PC-3 (cell line): Measurements from ENCODE around the gene KCNH5. TPM values are rescaled to one million over a fixed set of nuclear protein-coding genes. Genes with fewer than 3 reads are reported as not detected.

Source experiments
- ATAC-seq: fragments of 200-7000 bp; cut with Tn5 transposase; 2 replicates; pipeline ENCODE4 v1.9.1; 2020; ENCODE audit warnings: mild to moderate bottlenecking, moderate library complexity
- BruUV-seq: library from RNA; stranded (reverse); fragments of 400-500 nt; replicated peaks from 2 replicates; lab custom pipeline; 2021; lab: Mats Ljungman, UMichigan
- CTCF ChIA-PET: fragments of 300-600 bp; sonication (Branson Sonifier 250); formaldehyde crosslinking; loops from one replicate; lab custom pipeline; 2022; ENCODE audit warnings: antibody characterized with exemption; lab: Charles Lee
- POLR2A ChIA-PET: fragments of 300-600 bp; sonication (Branson Sonifier 250); formaldehyde crosslinking; loops from one replicate; lab custom pipeline; 2022; ENCODE audit warnings: antibody characterized with exemption; ENCODE audit not compliant: unreplicated experiment; lab: Charles Lee
- DNase-seq: peaks from one replicate; pipeline ENCODE4 v3.0.0-alpha.2; 2015
- H2AFZ ChIP-seq: fragments of 300-600 bp; sonication (generic); 2 replicates; pipeline ENCODE4 v1.6.0; 2016; ENCODE audit warnings: antibody characterized with exemption, low read length
- H3F3A ChIP-seq: fragments of 300-600 bp; sonication (generic); one replicate; pipeline ENCODE4 v1.6.0; 2017; ENCODE audit warnings: antibody characterized with exemption, low read length, control low read depth, mild to moderate bottlenecking; ENCODE audit not compliant: unreplicated experiment
- H3K27ac ChIP-seq: fragments of 300-600 bp; sonication (generic); 2 replicates; pipeline ENCODE4 v1.5.1; 2016; ENCODE audit warnings: mild to moderate bottlenecking, low read length
- H3K27me3 ChIP-seq: fragments of 300-600 bp; sonication (generic); 2 replicates; pipeline ENCODE4 v1.6.1; 2016; ENCODE audit warnings: low read length, mixed read lengths
- H3K36me3 ChIP-seq: fragments of 300-600 bp; sonication (generic); 2 replicates; pipeline ENCODE4 v1.6.1; 2016; ENCODE audit warnings: low read depth, mixed run types, low read length, mixed read lengths
- H3K4me1 ChIP-seq: fragments of 300-600 bp; sonication (generic); 2 replicates; pipeline ENCODE4 v1.5.1; 2016; ENCODE audit warnings: low read length; ENCODE audit not compliant: insufficient read depth
- H3K4me2 ChIP-seq: fragments of 300-600 bp; sonication (generic); 2 replicates; pipeline ENCODE4 v1.6.0; 2016; ENCODE audit warnings: low read length
- H3K4me3 ChIP-seq: fragments of 300-600 bp; sonication (generic); 2 replicates; pipeline ENCODE4 v1.5.1; 2016; ENCODE audit warnings: mild to moderate bottlenecking, low read length, mixed read lengths
- H3K79me2 ChIP-seq: fragments of 300-600 bp; sonication (generic); 2 replicates; pipeline ENCODE4 v1.6.1; 2017; ENCODE audit warnings: low read length, mixed read lengths
- H3K9ac ChIP-seq: fragments of 300-600 bp; sonication (generic); 2 replicates; pipeline ENCODE4 v1.6.0; 2016; ENCODE audit warnings: mild to moderate bottlenecking, low read length
- H3K9me2 ChIP-seq: fragments of 300-600 bp; sonication (generic); replicated peaks from 2 replicates; pipeline ENCODE4 v1.6.1; 2016; ENCODE audit warnings: mixed run types, low read length, mixed read lengths
- H3K9me3 ChIP-seq: fragments of 300-600 bp; sonication (generic); 2 replicates; pipeline ENCODE4 v1.6.1; 2016; ENCODE audit warnings: low read length, mixed read lengths
- H4K20me1 ChIP-seq: fragments of 300-600 bp; sonication (generic); 2 replicates; pipeline ENCODE4 v1.6.1; 2016; ENCODE audit warnings: low read length, mixed read lengths
- CTCF ChIP-seq: fragments of 300-600 bp; sonication (generic); conservative IDR thresholded peaks from 2 replicates; pipeline ENCODE4 v1.5.1; 2017; ENCODE audit warnings: antibody characterized with exemption, low read depth, mild to moderate bottlenecking, low read length
- EZH2 ChIP-seq: fragments of 300-600 bp; sonication (generic); IDR thresholded peaks from one replicate; pipeline ENCODE4 v1.6.1; 2017; ENCODE audit warnings: antibody characterized with exemption, mild to moderate bottlenecking, low read length; ENCODE audit not compliant: unreplicated experiment
- EZH2phosphoT487 ChIP-seq: fragments of 300-600 bp; sonication (generic); IDR thresholded peaks from 2 replicates; pipeline ENCODE4 v1.6.1; 2018; ENCODE audit warnings: mild to moderate bottlenecking, antibody characterized with exemption, low read length, borderline replicate concordance
- intact Hi-C: fragments of 100-400 bp; cut with micrococcal nuclease; formaldehyde crosslinking; loops from 2 replicates; pipeline ENCODE4 v1.9.0; 2023
- total RNA-seq: library from RNA; depleted of rRNA; stranded (reverse); fragments of >200 nt; gene quantifications from 2 replicates; pipeline ENCODE4 v1.2.3, GENCODE V29; 2014

The KCNH5 gene
- total RNA-seq, 1 experiment from 2014 or later: not detected

- Histone ChIP-seq H3K9me2 (no peaks in the 10 kb centered on the region), H3F3A (no peaks in the 10 kb centered on the region), H3K79me2 (no peaks in the 10 kb centered on the region), H3K27ac (no peak overlapping the region), H4K20me1 (no peaks in the 10 kb centered on the region), H3K36me3 (no peaks in the 10 kb centered on the region), H3K27me3 (peaks cover 68% of the 10 kb centered on the region), H3K4me3 (no peak overlapping the region), H3K9me3 (no peaks in the 10 kb centered on the region), H2AFZ (no peak overlapping the region), H3K4me1 (no peaks in the 10 kb centered on the region), H3K4me2 (no peak overlapping the region), H3K9ac (no peak overlapping the region)
- no peak for ATAC-seq
- BruUV-seq: no TSS peak
- CTCF ChIA-PET: no interaction called here
- POLR2A ChIA-PET: interaction anchor here (0.7 kb wide), 1 partner anchor 16 kb away, joined by 5 read pairs; no protein-coding TSS in a partner anchor
- DNase-seq: no peak
- TF ChIP-seq CTCF (no peak), EZH2 (no peak), EZH2phosphoT487 (no peak)
- intact Hi-C loops: no loop called here
Observed at GRCh38 chr14:62674563-62675237, 370.6 kb downstream of the KCNH5 start.

DNA sequence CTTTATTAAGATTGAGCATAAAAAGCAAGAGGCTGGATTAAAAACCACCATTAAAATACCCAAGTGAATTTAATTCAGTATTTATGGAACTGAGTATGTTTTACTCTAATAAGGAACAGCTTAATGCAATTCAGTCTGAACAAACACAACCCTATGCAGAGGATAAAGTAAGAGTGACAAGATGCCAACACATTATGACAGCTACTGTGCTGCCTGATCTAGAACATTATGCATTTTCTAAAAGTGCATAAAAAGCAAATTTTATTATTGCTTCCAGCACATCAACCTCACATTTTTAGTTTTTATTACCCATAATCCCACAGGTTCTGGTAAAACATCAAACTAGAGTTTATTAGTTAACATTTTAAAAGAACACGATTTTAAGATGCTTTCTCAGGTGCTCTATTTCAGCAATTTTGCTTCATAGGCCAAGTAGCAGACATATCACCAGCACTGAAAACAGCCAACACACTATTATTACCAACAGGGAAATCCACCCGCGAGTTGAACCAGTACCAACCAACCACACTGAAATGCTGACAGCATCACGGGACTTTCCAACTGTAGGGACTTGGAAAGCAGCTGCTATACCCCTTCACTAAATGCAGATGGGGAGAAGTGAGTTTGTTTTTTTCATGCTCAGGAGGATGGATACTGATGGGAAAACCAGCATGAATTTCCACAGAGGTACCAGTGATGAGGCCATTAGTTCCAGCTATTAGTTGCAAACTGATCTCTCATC, 372.1 kb downstream of the KCNH5 start:
- Histone ChIP-seq H3K79me2 (no peaks in the 10 kb centered on the region), H3K4me1 (no peaks in the 10 kb centered on the region), H4K20me1 (no peaks in the 10 kb centered on the region), H3K4me2 (no peak overlapping the region), H3K4me3 (no peak overlapping the region), H3K27ac (no peak overlapping the region), H2AFZ (no peak overlapping the region), H3K9ac (no peak overlapping the region), H3K27me3 (peaks cover 69% of the 10 kb centered on the region), H3K9me2 (no peaks in the 10 kb centered on the region), H3K36me3 (no peaks in the 10 kb centered on the region), H3F3A (no peaks in the 10 kb centered on the region), H3K9me3 (no peaks in the 10 kb centered on the region)
- intact Hi-C loops: no loop called here
- ChIA-PET POLR2A (no interaction called here), CTCF (no interaction called here)
- no peak for DNase-seq
- no peak for ATAC-seq
- BruUV-seq: no TSS peak
- TF ChIP-seq EZH2 (no peak), CTCF (no peak), EZH2phosphoT487 (no peak)

GRCh38 chr14:62670526-62670925, 374.7 kb downstream of the KCNH5 start:
- Histone ChIP-seq H2AFZ (no peak overlapping the region), H3K9me3 (no peaks in the 10 kb centered on the region), H3K36me3 (no peaks in the 10 kb centered on the region), H3K27ac (no peak overlapping the region), H3K4me3 (no peak overlapping the region), H3K4me1 (no peaks in the 10 kb centered on the region), H3K4me2 (no peak overlapping the region), H3K79me2 (no peaks in the 10 kb centered on the region), H4K20me1 (no peaks in the 10 kb centered on the region), H3K27me3 (peaks cover 56% of the 10 kb centered on the region), H3F3A (no peaks in the 10 kb centered on the region), H3K9me2 (no peaks in the 10 kb centered on the region), H3K9ac (no peak overlapping the region)
- POLR2A ChIA-PET: no interaction called here
- DNase-seq: no peak
- peak; percentile 29 for ATAC-seq
- TF ChIP-seq CTCF (no peak), EZH2 (no peak), EZH2phosphoT487 (no peak)
- BruUV-seq: no TSS peak
- CTCF ChIA-PET: no interaction called here
- intact Hi-C loops: no loop called here
